Measurements from ENCODE around the gene CLTA. TPM values are rescaled to one million over a fixed set of nuclear protein-coding genes. Genes with fewer than 3 reads are reported as not detected.

CLTA gene
- total RNA-seq, 1 experiment from 2014 or later, result 536 TPM

DNA sequence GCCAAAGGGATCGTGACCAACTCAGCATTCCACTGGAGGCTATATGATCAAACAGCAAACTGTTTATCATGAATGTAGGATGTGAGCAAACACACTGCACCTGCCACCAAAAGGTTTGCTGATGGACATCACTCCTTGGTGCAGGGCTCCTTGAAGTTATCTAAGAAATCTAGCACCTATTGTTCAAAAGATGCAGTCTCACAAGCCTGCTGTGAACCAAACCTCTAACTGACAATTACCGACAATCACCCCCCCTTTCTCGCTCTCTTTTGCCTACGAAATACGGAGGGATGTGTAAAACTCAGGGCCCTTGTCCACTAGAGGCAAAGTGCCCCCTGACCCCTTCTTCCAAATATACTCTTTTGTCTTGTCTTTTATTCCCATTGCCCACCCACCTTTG is 2.5 kb upstream of the CLTA start:
- no peak for DNase-seq (ENCODE audit: low read depth)

DNA sequence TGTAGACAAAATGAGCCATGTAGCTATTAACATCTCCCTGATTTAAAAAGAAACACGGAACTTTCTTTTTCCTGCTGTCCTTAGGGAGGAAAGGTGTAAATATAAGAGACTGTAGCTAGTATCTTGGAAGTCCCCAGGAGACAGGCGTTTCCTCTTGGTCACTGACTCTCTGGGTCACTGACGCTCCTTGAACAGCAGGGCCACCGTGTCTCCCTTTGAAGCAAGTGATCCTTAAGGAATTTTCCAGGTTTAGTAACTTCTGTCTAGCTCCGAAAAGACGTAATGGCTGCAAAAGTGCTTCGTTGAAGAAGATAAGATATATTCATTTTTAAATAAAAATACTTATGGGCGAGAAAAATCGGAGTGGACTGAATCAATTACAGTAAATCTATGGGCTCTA is 745 bp upstream of the CLTA start:
- DNase-seq (ENCODE audit: low read depth), result peak; percentile 23

DNA sequence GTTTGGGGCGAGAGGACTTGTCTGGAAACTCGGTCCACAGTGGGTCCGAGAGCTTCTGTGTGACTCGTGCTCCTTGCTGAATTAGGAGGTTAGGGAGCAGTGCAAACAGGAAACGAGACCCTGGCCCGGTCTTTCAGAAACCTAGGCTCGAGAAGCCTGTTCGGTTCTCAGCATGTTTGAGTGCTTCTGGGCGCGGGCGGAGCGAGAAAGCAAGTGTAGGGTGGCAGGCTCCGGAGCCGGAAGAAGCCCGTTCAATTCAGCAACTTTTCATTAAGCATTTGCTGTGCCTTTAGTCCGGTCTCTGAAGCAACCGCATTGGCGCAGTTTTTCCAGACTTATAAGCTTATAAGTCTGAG is 547 bp downstream of the CLTA start:
- DNase-seq (ENCODE audit: low read depth), result peak; percentile 36

DNA sequence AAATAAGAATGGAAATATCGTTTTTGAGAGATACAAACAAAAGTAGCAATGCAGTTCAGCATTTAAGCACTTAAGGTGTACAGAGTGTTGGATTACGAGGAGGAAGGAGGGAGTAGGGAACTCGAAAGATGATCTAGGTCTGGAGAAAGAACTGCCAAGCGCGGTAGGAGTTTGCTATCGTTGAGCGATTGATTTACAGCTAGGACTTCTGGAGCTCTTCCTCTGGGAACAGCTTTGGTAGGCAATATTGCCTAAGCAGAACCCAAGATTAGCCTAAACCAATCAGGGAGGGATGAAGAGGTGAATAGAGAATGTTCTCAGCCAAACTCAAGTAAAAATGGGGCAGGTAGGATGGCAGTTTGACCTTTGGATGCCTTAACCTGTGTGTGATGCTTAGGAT is 965 bp downstream of the CLTA start:
- DNase-seq (ENCODE audit: low read depth), result no peak

DNA sequence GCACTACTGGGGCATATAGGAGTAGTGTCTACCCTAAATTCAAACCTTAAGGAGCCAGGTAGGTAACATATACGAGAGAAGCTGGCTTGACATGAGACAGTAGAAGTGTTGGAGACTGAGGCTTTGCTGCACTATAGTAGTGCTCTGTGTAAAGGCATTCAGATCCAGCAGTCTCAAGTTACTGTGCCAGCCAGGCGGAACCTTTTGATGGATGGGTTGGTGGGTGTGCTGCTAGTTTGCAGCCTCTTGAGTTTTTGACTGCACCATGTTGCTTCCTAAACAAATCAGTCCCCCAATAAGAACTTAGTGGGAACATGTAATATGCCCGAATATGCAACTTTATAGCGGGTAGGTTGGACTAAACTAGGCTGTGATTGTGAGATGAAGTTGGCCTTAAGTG is 1.5 kb downstream of the CLTA start:
- DNase-seq (ENCODE audit: low read depth), result peak; percentile 31

DNA sequence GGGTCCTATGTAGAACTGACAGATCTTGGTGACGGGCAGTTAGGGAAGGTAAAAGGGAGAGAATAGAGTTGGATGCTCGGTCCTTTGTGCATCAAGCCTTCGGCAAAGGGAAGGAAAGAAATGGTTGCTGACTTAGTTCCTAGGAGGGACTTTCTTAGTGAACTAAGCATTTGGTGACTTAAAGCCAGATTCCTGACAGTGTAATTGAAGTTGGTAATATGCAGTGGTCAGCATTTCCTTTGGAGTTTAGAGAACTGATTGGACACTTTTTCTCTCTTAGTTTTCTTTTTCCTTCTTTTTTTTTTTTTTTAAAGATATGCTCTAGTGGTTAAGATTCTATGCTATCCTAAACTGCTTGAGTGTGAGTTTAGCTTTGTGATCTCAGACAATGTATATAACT is 2.3 kb downstream of the CLTA start:
- DNase-seq (ENCODE audit: low read depth), result no peak

DNA sequence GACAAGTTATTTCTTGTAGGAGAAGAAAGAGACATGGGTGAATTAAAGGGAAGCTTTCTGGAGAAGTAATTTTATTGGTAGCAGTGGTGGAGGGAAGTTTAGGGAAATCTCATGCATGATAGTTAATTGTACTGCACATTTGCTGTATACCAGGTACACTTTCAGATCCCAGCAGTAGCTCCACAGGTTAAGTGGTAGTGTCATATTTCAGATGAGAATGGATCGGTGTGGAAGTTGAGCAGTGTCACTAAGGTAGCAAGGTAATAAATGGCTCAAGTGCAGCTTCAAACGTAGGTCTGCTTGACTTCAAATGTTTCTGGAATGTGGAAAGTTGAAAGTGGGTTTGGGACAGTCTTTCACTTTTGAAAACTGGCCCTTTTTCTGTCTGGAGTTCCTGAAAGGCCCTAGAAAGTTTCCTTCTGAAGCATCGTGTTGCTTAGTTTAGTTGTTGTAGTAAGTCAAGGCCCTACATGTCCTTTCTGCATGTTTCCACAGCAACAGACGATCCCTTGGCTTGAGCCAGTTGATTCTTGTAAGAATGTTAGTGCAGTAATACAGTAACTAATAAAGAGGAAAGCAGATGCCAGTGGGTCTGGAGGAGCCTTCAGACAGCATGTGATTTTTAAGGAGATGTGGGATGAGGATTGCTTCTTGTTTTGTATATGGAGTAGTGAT is 3.7 kb downstream of the CLTA start:
- no peak for DNase-seq (ENCODE audit: low read depth)

DNA sequence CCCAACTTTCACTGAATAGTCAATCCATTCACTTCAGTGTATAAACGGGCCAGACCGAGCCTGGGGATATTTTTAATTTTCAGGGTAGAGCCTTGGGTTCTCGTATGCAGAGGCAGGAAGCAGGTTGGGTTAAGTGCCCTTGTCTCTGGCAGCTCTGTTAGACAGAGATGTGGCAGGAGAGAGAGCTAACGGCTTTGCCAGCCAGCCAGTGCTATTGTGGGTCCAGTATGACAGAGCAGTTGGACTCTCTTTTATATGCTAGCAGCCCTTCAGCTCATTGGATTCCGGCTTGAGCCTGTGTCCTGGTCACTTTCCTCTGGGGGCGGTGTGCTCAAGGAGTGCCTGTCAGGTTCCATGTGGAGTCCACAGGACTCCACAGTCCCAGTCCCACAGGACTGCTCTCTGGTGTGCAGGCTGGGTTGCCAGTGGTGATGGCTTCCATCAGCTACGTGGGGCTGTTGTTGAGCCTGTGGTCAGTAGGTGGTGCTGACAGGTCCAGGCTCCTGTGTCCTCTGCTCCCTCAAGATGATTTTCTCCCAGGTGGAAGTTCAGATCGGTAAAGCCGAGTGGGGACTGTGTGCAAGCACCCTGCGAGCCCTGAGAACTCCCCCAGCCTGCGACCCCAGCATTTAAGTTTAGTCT is 14.3 kb downstream of the CLTA start:
- DNase-seq (ENCODE audit: low read depth), result peak; percentile 19

DNA sequence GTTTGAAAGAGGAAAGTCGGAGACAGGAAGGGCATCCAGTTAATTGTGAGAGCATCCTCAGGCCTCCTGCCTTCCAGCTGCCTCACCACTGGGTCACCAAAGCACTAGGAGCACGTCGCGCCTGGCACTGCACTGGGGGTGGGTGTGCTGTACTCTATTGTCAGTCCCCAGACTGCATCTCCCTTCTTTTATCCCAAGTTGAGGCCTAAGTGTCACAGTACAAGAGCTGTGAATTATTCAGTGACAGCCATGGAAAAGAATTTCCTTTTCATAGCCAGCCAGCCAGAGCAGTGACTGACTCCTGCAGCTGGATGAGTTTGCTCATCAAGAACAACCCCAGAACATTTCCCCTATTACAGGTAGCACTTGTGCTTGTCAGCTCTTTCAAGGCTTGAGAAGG is 16.3 kb downstream of the CLTA start:
- no peak for DNase-seq (ENCODE audit: low read depth)

DNA sequence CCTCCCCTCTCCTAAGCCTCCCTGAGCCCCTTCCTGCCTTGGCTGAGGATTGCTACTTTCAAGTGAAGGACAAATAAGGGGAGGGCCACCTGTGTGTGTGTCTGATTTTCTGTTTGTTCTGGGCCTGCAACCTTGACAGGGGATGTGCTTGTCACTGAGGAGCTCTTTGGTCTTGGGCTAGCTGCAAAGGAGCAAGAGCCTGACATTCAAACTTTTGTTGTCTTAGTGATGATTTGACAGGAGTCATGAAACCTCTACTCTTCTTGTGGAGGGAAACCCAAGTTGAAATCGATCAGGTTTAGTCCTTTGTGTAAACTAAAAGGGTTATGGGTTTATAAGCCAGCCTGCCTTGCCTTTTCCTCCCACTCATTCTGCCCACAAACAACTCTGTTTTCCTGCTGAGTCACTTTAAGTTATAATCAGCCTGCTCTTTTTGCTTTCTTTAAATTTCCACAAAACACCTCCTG is 16.9 kb downstream of the CLTA start:
- no peak for DNase-seq (ENCODE audit: low read depth)

DNA sequence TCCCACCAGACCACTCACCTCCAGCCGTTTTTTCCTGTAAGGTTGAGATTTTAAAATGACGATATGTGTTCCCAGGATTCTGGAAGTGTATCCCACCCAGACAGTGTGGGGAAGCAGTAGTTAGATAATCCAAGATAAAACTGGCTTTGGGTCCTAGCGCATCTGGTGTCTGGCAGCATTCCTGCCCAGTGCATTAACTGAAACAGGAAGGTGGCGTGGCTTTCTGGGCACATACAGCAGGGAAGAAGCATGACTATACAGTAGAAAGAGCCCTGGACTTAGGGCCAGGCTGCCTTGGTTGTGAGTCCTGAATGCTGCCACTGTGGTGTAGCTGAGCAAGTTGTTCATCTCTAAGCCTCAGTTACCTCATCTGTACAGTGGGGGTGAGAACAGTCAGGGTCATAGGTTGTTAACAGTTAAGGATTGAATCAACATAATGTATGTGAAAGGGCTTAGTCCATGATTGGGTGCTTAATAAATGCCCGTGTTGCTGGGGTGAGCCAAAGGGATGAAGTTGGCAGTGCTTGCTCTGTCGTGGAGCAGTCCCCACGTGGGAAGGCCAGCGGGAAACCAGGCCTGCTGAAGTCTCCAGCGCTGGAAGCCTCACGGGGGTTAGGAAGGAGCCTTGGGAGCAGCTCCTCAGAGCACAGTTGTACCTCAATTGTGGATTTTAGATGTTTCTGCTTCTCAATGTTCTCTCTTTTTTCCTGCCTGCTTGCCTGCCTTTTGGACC is 18.0 kb downstream of the CLTA start:
- DNase-seq (ENCODE audit: low read depth), result no peak

DNA sequence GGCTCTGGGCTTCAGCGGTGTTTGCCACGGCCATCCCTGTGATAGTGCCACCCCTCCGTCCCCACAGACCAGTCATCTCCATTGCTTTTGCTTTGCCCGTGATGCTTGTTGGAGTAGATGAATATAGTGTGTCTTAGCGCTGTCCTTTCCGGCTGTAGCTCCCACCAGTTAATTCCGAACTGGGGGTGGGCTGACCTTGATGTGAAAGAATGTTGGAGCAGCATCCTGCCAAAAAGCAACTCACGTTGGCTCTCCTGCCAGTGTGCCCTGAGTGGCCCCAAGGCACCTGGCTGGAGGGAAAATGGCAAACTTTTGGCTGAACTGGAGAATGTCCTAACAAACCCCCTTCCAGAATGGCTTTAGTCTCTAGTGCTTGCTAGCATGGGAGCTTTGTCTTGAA is 20.0 kb downstream of the CLTA start:
- no peak for DNase-seq (ENCODE audit: low read depth)

DNA sequence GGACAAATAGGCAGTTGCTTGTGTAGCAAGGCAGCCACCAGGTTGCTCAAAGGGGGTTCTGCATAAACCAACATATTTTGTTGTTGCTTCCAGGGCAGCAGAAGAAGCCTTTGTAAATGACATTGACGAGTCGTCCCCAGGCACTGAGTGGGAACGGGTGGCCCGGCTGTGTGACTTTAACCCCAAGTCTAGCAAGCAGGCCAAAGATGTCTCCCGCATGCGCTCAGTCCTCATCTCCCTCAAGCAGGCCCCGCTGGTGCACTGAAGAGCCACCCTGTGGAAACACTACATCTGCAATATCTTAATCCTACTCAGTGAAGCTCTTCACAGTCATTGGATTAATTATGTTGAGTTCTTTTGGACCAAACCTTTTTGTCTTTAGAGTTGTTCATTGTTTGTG is 20.8 kb downstream of the CLTA start:
- no peak for DNase-seq (ENCODE audit: low read depth)

DNA sequence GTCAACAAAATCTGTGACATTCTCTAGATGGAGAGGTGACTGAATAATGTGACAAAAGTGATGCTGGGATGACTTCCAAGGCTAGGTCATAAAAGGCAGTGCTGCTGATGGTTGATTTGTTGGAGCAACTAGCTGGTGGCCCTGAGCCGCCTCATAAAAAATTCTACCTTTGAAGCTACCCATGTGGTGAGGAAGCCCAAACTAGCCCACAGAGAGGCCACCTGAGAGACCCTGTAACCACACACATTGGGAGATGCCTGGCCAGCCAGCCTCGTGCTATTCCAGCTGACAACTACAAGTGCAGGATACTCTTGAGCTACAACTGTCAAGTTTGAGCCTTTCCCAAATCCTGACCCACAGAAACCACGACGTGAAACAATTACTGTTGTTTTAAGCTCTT is 22.7 kb downstream of the CLTA start:
- no peak for DNase-seq (ENCODE audit: low read depth)

DNA sequence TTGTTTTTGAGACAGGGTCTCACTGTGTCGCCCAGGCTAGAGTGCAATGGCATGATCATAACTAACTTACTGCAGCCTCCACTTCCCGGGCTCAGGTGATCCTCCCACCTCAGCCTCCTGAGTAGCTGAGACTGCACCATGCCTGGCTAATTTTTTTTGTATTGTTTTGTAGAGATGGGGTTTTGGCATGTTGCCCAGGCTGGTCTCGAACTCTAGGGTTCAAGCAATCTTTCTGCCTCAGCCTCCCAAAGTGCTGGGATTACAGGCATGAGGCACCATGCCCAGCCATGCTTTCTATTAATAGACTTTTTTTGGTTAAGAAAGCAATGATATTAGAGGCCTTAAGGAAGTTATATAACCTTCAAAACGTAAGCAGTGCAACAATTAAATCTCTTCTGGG is 23.3 kb downstream of the CLTA start:
- no peak for DNase-seq (ENCODE audit: low read depth)

DNA sequence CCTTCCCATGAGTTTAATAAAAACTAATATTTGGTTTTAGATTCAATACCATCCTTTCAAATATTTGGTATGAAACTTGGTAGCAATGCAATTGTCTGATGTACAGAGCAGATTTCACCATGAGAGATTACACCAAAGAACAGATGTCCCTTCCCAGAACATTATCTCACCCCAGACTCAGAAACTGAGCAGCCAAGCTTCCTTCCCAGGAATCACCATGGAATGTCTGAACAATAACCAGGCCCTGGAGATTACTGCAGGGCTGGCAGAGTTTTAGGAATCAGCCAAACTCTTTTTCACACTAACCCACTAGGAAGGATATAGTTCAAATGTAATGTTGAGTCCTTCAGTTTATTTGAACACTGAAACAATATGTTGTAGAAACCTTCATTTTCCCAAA is 23.9 kb downstream of the CLTA start:
- DNase-seq (ENCODE audit: low read depth), result no peak

DNA sequence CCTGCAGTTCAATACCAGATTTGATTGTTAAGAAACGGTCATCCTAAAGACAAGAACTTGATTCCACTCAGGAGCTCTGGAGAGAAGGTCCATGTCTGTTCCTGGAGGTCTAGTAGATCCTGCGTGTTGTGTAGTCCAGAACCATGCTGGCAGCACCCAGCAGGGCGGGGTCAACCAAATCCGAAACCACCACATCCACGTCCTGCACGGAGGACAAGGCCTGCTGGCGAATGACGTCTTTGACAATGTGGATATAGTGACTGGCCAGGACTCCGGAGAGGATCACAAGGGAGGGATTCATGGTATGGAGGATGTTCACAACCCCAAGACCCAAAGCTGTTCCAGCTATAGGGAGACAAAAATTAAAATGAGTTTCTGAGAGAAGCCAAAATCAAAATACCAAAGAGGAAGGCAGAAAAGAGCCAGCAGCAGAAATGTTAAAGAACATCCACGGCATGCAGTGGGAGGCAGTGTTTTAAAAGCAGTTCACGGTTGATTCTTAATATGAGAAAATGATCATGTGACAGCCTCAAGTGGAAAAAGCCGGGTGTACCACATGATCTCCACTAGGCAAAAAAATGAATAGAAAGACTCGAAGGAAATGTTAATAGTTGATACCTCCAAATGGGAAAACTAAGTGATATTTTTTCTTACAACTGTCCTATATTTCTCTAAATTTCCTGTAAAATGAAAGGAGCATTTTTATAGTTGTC is 26.7 kb downstream of the CLTA start:
- no peak for DNase-seq (ENCODE audit: low read depth)

DNA sequence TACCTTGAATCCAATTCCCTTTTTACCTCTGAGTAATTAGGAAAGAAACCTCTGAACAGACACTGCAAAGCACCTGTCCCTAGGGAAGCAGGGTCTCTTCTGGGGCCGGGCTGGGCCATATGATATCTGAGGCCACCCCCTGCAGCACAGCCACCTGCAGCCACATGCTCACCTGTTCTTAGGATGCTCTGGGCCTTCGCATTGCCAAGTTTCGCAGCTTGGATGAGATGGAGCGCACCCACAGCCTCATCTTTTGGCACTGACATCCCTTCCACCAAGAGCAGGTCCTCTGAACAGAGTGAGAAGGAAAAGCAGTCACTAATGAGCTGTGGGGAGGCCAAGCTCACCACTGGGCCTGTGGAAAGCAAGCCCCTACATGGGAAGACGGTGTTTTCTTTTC is 27.3 kb downstream of the CLTA start:
- DNase-seq (ENCODE audit: low read depth), result no peak

DNA sequence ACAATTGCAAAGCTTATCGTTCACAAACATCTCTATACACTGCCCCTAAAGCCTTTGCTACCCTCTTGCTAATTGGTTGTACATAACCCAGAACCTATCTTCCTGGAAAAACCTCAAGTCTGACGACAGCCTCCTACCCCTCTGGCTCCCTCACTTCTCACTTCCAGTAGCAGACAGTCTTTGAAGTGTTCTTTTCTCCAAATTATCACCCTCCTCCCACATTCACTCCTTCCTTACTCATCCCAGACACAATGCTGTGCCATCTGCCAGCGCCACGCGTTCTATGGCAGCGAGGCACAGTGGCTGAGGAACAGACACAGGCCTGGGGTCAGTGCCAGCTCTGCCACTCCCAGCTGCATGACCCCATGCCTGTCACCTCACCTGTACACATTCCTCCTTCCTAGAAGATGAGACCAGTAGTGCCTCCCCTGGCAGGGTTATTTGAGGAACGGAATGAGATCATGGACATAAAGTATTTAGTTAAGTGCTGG is 27.7 kb downstream of the CLTA start:
- no peak for DNase-seq (ENCODE audit: low read depth)

DNA sequence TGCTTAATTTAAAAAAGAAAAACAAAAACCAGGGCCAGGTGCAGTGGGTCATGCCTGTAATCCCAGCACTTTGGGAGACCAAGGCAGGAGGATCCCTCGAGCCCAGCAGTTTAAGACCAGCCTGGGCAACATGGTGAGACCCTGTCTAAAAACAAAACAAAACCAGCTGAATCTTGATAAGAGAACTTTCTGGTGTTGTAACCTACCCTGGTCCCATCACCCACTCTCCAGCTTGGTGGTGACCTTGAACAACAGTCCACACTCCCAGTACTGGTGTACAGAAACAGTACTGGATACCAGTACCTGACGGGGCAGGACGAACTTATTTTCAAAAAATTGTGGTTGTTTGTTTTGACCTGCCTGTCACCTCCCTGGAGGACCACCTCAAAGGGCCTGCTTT is 30.9 kb downstream of the CLTA start:
- DNase-seq (ENCODE audit: low read depth), result no peak

DNA sequence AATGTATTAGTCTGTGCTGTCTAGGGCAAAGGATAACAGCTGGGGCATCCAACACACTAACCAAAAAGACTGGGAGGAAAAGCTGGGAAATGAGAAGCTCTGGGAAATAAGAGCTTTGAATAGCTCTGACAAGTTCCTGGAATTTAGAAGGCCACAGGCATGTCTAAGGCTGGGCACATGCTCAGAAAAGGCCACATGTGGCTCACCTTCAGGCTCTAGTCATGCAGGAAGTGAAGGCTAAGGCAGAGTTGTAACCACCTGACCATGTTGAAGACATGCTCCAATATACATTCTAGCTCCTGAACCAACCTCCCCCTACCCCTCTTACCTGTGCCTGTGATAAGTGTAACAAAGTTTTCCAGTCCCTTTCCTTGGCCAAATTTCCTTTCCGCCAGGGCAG is 31.7 kb downstream of the CLTA start:
- no peak for DNase-seq (ENCODE audit: low read depth)

DNA sequence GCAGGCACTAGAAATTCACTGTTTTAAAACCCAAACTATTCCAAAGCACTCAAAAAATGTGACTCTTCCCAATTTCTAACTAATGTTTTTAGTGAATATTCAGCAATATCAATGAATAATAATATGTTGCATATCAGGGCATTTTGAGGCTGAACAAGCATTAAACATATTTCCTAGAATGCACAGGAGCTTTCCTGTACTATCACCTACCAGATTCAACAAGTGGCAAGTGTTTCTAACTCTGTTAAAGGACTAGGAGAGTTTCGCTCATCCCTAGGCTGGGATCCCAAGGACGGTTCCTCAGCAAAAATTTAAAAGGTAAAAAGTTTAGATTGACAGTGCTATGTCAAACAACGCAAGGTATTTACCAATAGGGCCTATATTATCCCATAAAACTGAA is 46.5 kb downstream of the CLTA start:
- DNase-seq (ENCODE audit: low read depth), result no peak
